SK-N-SH (cell line): ENCODE data around the gene CSNK2A2.

Experiments used
- GABPA ChIP-seq: IDR thresholded peaks from 2 replicates; pipeline ENCODE4 v1.4.0; 2012; ENCODE audit warnings: low read depth, mild to moderate bottlenecking
- MXI1 ChIP-seq: IDR thresholded peaks from 2 replicates; pipeline ENCODE4 v1.6.1; 2012; ENCODE audit warnings: mild to moderate bottlenecking, low read depth, low read length, improper control_type of control experiment
- TF ChIP-seq, protein P1 (sequence below): fragments of 200-600 bp; sonication (generic); IDR thresholded peaks from 2 replicates; pipeline ENCODE4 v1.6.1; 2017; ENCODE audit warnings: antibody characterized with exemption, mild to moderate bottlenecking, moderate library complexity

DNA sequence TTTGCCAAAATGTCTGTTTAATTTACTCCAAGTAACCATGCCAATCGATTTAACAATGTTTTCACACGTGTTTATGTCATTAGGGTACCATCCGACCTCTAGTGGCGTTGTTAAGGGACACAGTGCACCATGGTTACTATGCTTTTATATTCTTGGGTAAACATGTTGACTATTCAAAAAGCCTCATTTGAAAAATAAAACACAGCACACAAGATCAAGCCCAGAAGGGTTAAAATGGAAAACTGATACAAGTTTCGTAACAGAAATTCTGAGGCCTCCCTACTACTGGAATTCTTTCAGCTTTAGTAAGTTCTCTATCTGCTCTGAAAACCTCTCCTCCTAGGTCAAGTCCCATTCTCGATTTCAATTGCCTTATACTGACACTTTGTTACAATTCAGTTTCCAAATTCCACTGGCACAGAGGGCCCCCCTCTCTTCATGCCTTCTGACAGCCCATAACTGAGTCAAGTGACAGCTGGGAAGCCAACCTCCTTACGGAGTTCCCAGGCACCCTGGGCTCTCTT, 70.8 kb downstream of the CSNK2A2 start:
- TF ChIP-seq, protein P1, sequence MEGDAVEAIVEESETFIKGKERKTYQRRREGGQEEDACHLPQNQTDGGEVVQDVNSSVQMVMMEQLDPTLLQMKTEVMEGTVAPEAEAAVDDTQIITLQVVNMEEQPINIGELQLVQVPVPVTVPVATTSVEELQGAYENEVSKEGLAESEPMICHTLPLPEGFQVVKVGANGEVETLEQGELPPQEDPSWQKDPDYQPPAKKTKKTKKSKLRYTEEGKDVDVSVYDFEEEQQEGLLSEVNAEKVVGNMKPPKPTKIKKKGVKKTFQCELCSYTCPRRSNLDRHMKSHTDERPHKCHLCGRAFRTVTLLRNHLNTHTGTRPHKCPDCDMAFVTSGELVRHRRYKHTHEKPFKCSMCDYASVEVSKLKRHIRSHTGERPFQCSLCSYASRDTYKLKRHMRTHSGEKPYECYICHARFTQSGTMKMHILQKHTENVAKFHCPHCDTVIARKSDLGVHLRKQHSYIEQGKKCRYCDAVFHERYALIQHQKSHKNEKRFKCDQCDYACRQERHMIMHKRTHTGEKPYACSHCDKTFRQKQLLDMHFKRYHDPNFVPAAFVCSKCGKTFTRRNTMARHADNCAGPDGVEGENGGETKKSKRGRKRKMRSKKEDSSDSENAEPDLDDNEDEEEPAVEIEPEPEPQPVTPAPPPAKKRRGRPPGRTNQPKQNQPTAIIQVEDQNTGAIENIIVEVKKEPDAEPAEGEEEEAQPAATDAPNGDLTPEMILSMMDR, result peak; percentile 36; the same call in 1 of the 2 replicates
- TF ChIP-seq GABPA, result no peak
- TF ChIP-seq MXI1, result peak; percentile 92
